Endodermal cell (in vitro differentiated cells): ENCODE measurements around the gene ERLIN1. TPM values are rescaled to one million over a fixed set of nuclear protein-coding genes. Genes with fewer than 3 reads are reported as not detected.
A peak's percentile ranks its signal among the peaks of the same experiment; 100 is the strongest.

Experiments
- DNase-seq: peaks from one replicate; pipeline ENCODE4 v3.0.0-alpha.2; 2017
- H3K27ac ChIP-seq: 2 replicates; pipeline ENCODE4 v1.5.1; 2013; ENCODE audit warnings: mild to moderate bottlenecking, low read depth, low read length, moderate library complexity
- H3K27me3 ChIP-seq: 2 replicates; pipeline ENCODE4 v1.6.1; 2013; ENCODE audit warnings: mild to moderate bottlenecking, low read length, moderate library complexity; ENCODE audit not compliant: insufficient read depth, control insufficient read depth, poor library complexity, severe bottlenecking
- H3K36me3 ChIP-seq: 2 replicates; pipeline ENCODE4 v1.7.0; 2013; ENCODE audit warnings: mild to moderate bottlenecking, low read length, moderate library complexity; ENCODE audit not compliant: control insufficient read depth, insufficient read depth
- H3K4me1 ChIP-seq: one replicate; pipeline ENCODE4 v1.7.0; 2013; ENCODE audit warnings: low read length; ENCODE audit not compliant: control insufficient read depth, insufficient read depth
- H3K4me3 ChIP-seq: 2 replicates; pipeline ENCODE4 v1.5.1; 2013; ENCODE audit warnings: mild to moderate bottlenecking, low read length, moderate library complexity
- H3K9ac ChIP-seq: 2 replicates; pipeline ENCODE4 v1.6.1; 2013; ENCODE audit warnings: mild to moderate bottlenecking, low read length, moderate library complexity; ENCODE audit not compliant: poor library complexity, severe bottlenecking; ENCODE audit errors: extremely low read depth
- H3K9me3 ChIP-seq: 2 replicates; pipeline ENCODE4 v1.6.1; 2013; ENCODE audit warnings: mild to moderate bottlenecking, low read length, moderate library complexity; ENCODE audit not compliant: control insufficient read depth
- H3K27ac Mint-ChIP-seq: 2 replicates; pipeline ENCODE4 v1.8.0; 2020; ENCODE audit warnings: mixed read lengths
- H3K27me3 Mint-ChIP-seq: 2 replicates; pipeline ENCODE4 v1.8.0; 2021; ENCODE audit warnings: mild to moderate bottlenecking, mixed read lengths; ENCODE audit not compliant: insufficient read depth
- H3K36me3 Mint-ChIP-seq: 2 replicates; pipeline ENCODE4 v1.8.0; 2020; ENCODE audit warnings: low read depth, mixed read lengths
- H3K4me1 Mint-ChIP-seq: 2 replicates; pipeline ENCODE4 v1.8.0; 2020; ENCODE audit warnings: mixed read lengths
- H3K4me3 Mint-ChIP-seq: 2 replicates; pipeline ENCODE4 v1.8.0; 2020; ENCODE audit warnings: mild to moderate bottlenecking, moderate library complexity, mixed read lengths
- H3K9me3 Mint-ChIP-seq: 2 replicates; pipeline ENCODE4 v1.8.0; 2020; ENCODE audit warnings: mild to moderate bottlenecking, mixed read lengths
- WGBS, 2 experiments: methylation state at CpG; one replicate each; pipeline versions ENCODE4 v1.1.5 to v1.1.7; 2013; ENCODE audit warnings: missing lambda C conversion rate in 2 of 2, mixed read lengths in 1 of 2; ENCODE audit not compliant: insufficient coverage in 1 of 2, insufficient read length in 1 of 2; 5-methylcytosine and 5-hydroxymethylcytosine counted together
- total RNA-seq, 2 donors: library from RNA; stranded (reverse); fragmentation: NEBNext Ultra II Directional in 1 of 2; extraction: Animal tissue kit (Norgen Biotek cat#: 25700) in 1 of 2; gene quantifications; 2 replicates in 1 of 2; 3 replicates in 1 of 2; pipeline ENCODE4 v1.2.1, GENCODE V29; 2021
- TF ChIP-seq, protein P1 (sequence below): fragments of 200-600 bp; sonication (generic); conservative IDR thresholded peaks from 2 replicates; pipeline ENCODE4 v1.5.0; 2021; ENCODE audit warnings: antibody characterized with exemption, mild to moderate bottlenecking

The ERLIN1 gene
- total RNA-seq, 2 donors from 2014 or later: 35.0 to 42.6 TPM

DNA sequence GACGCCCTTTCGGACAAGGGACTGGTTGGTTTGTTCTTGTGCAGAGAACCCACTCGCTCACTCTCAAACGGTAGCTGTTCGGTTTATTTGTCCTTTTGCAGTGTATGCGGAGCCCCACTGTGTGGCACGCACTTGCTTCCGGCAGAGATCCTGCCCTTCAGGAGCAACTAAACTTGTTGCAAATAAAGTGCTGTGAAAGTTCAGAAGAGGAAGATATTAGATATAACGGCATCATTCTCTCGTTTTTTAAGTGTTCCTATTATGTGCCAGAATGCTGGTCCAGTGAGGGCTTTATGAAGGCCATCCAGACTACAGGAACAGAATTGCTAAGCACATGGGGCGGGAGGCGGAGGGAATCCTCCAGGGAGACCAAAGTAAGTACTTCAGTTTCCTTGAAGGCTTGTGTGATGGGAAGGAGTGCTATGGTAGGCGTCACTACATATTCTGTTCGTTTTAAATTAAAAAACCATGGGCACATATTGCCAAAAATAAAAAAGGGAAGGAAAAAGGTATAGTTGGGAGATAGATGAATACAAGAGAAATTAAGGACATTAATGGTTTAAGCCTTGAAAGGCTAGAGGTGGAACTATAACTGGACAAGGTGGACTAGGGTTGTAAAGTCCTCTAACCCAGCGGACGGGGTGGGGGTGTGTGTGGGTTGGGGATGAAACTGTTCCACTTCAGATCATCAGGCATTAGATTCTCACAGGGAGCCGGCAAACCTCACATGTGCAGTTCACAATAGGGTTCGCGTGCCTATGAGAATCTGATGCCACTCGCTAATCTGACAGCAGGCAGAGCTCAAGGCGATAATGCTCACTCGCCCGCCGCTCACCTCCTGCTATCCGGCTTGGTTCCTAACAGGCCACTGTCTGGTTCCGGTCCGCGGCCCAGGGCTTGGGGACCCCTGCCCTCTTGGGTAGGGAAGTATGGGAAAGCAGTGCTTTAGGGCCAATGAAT, 704 bp upstream of the ERLIN1 start:
- peaks cover 13% of the 10 kb centered on the region for H3K4me1 Mint-ChIP-seq
- H3K4me3 Mint-ChIP-seq: peak overlapping the region; percentile 84
- peak overlapping the region; percentile 75 for H3K9ac ChIP-seq
- 48 to 51% methylated on average over 16 to 28 of the region's 28 CpGs for WGBS, 2 experiments
- H3K4me1 ChIP-seq: no peaks in the 10 kb centered on the region
- H3K27ac Mint-ChIP-seq: peak overlapping the region; percentile 97
- H3K27me3 Mint-ChIP-seq: no peaks in the 10 kb centered on the region
- peaks cover 65% of the 10 kb centered on the region for H3K36me3 ChIP-seq
- no peaks in the 10 kb centered on the region for H3K9me3 ChIP-seq
- H3K27ac ChIP-seq: peak overlapping the region; percentile 81
- TF ChIP-seq, protein P1, sequence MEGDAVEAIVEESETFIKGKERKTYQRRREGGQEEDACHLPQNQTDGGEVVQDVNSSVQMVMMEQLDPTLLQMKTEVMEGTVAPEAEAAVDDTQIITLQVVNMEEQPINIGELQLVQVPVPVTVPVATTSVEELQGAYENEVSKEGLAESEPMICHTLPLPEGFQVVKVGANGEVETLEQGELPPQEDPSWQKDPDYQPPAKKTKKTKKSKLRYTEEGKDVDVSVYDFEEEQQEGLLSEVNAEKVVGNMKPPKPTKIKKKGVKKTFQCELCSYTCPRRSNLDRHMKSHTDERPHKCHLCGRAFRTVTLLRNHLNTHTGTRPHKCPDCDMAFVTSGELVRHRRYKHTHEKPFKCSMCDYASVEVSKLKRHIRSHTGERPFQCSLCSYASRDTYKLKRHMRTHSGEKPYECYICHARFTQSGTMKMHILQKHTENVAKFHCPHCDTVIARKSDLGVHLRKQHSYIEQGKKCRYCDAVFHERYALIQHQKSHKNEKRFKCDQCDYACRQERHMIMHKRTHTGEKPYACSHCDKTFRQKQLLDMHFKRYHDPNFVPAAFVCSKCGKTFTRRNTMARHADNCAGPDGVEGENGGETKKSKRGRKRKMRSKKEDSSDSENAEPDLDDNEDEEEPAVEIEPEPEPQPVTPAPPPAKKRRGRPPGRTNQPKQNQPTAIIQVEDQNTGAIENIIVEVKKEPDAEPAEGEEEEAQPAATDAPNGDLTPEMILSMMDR: no peak
- no peaks in the 10 kb centered on the region for H3K9me3 Mint-ChIP-seq
- H3K27me3 ChIP-seq: no peaks in the 10 kb centered on the region
- H3K36me3 Mint-ChIP-seq: peaks cover 40% of the 10 kb centered on the region
- DNase-seq: peak; percentile 40
- H3K4me3 ChIP-seq: peak overlapping the region; percentile 97

DNA sequence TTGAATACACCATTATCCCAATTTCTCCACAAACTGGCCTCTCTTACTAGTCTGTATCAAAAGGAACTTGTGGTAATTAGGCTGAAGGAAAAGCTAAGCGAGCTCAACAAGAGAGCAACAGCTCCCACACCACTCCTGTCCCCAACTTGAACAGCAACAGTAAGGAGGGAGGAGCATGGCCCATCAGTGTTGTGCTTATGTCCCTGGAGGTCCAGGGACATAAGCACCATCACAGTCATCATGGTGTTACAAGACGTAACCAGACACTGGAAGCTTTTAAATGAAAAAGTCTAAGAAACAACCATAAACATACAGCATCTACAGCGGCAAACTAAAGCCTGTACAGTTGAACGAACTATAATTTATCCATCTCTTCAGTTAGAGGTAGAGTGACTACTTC, 989 bp downstream of the ERLIN1 start:
- Histone ChIP-seq H3K27me3 (no peaks in the 10 kb centered on the region), H3K4me3 (peak overlapping the region; percentile 97), H3K9me3 (no peaks in the 10 kb centered on the region), H3K9ac (peak overlapping the region; percentile 75), H3K4me1 (no peaks in the 10 kb centered on the region), H3K36me3 (peaks cover 54% of the 10 kb centered on the region), H3K27ac (no peak overlapping the region)
- 23% methylated on average over 4 of the region's 4 CpGs; no CpG with 5 or more reads in 1 of the 2 experiments for WGBS, 2 experiments
- H3K36me3 Mint-ChIP-seq: peaks cover 29% of the 10 kb centered on the region
- no peak for DNase-seq
- H3K4me1 Mint-ChIP-seq: peaks cover 13% of the 10 kb centered on the region
- TF ChIP-seq, protein P1: no peak
- peak overlapping the region; percentile 97 for H3K27ac Mint-ChIP-seq
- H3K27me3 Mint-ChIP-seq: no peaks in the 10 kb centered on the region
- H3K4me3 Mint-ChIP-seq: peak overlapping the region; percentile 84
- H3K9me3 Mint-ChIP-seq: no peaks in the 10 kb centered on the region

DNA sequence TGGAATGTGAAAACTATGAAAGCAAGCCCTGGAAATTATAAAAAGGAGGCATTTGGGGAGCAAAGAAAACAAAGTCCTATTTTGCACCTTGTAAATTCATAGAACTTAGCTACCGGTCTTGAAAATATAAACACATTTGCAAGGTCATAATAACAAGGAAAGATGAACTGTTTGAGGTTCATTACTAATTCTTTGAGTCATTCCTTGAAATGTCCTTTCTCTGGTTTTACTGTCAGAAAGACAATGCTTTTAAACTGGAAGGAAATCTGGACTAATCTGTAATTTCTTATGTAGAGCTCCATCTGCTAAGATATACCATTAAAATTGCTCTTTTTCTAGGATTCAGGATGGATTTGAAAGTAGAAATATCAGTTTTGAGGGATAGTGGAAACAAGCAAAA, 1.4 kb downstream of the ERLIN1 start:
- Histone ChIP-seq H3K27me3 (no peaks in the 10 kb centered on the region), H3K27ac (no peak overlapping the region), H3K9me3 (no peaks in the 10 kb centered on the region), H3K4me1 (no peaks in the 10 kb centered on the region), H3K4me3 (peak overlapping the region; percentile 97), H3K36me3 (peaks cover 53% of the 10 kb centered on the region), H3K9ac (peak overlapping the region; percentile 75)
- Mint-ChIP-seq H3K9me3 (no peaks in the 10 kb centered on the region), H3K4me1 (peaks cover 13% of the 10 kb centered on the region), H3K4me3 (peak overlapping the region; percentile 84), H3K36me3 (peaks cover 27% of the 10 kb centered on the region), H3K27me3 (no peaks in the 10 kb centered on the region), H3K27ac (no peak overlapping the region)
- TF ChIP-seq, protein P1: no peak
- no peak for DNase-seq
- WGBS, 2 experiments: 84 to 100% methylated on average over 1 of the region's 1 CpG
